Caco-2 (cell line): ENCODE data around the gene HNRNPM. TPM values are rescaled to one million over a fixed set of nuclear protein-coding genes. Genes with fewer than 3 reads are reported as not detected.

Experiments
- BruUV-seq: library from RNA; stranded (reverse); fragments of 400-500 nt; replicated peaks from 2 replicates; lab custom pipeline; 2021; lab: Mats Ljungman, UMichigan
- CTCF ChIA-PET: fragments of 300-600 bp; sonication (Branson Sonifier 250); formaldehyde crosslinking; loops from one replicate; lab custom pipeline; 2022; ENCODE audit warnings: antibody characterized with exemption; lab: Charles Lee
- POLR2A ChIA-PET: fragments of 300-600 bp; sonication (Branson Sonifier 250); formaldehyde crosslinking; loops from one replicate; lab custom pipeline; 2022; ENCODE audit warnings: antibody characterized with exemption; lab: Charles Lee
- DNase-seq, 2 experiments: peaks; one replicate each; pipeline versions ENCODE4 v3.0.0 to v3.0.0-alpha.2; 2020 to 2022
- H3K27me3 ChIP-seq: replicated peaks from 2 replicates; pipeline ENCODE4 v1.6.0; 2011; ENCODE audit warnings: low read length; ENCODE audit not compliant: control insufficient read depth, insufficient read depth
- H3K36me3 ChIP-seq: 2 replicates; pipeline ENCODE4 v1.5.1; 2011; ENCODE audit warnings: low read length; ENCODE audit not compliant: control insufficient read depth, insufficient read depth
- H3K4me1 ChIP-seq: fragments of 250-450 bp; sonication (Bioruptor Pico); 2 replicates; pipeline ENCODE4 v1.5.1; 2020; ENCODE audit warnings: mild to moderate bottlenecking
- H3K4me3 ChIP-seq: 2 replicates; pipeline ENCODE4 v1.5.1; 2011; ENCODE audit warnings: low read depth, mild to moderate bottlenecking, control low read depth, low read length
- H3K9me3 ChIP-seq: fragments of 250-450 bp; sonication (Bioruptor Pico); 2 replicates; pipeline ENCODE4 v1.5.1; 2020; ENCODE audit warnings: mild to moderate bottlenecking, moderate library complexity
- H3K27ac Mint-ChIP-seq: one replicate; pipeline ENCODE4 v1.8.0; 2022; ENCODE audit warnings: mixed read lengths; ENCODE audit not compliant: unreplicated experiment
- H3K27me3 Mint-ChIP-seq: one replicate; pipeline ENCODE4 v1.8.0; 2022; ENCODE audit warnings: mixed read lengths; ENCODE audit not compliant: insufficient read depth, unreplicated experiment
- H3K36me3 Mint-ChIP-seq: one replicate; pipeline ENCODE4 v1.8.0; 2022; ENCODE audit warnings: mild to moderate bottlenecking, mixed read lengths; ENCODE audit not compliant: insufficient read depth, unreplicated experiment
- H3K4me1 Mint-ChIP-seq: one replicate; pipeline ENCODE4 v1.8.0; 2022; ENCODE audit warnings: low read depth, mixed read lengths; ENCODE audit not compliant: unreplicated experiment
- H3K4me3 Mint-ChIP-seq: one replicate; pipeline ENCODE4 v1.8.0; 2022; ENCODE audit warnings: mild to moderate bottlenecking, moderate library complexity, mixed read lengths; ENCODE audit not compliant: unreplicated experiment
- H3K9me3 Mint-ChIP-seq: one replicate; pipeline ENCODE4 v1.8.0; 2022; ENCODE audit warnings: mixed read lengths; ENCODE audit not compliant: unreplicated experiment
- intact Hi-C: fragments of 100-400 bp; cut with micrococcal nuclease; formaldehyde crosslinking; loops from one replicate; pipeline ENCODE4 v1.10.0; 2022; ENCODE audit not compliant: unreplicated experiment
- total RNA-seq: library from RNA; stranded (reverse); gene quantifications from 2 replicates; pipeline ENCODE4 v1.2.3, GENCODE V29; 2022
- TF ChIP-seq, protein P1 (sequence below), 2 experiments: fragments of 200-600 bp in 1 of 2; IDR thresholded peaks; 1 replicate in 1 of 2; 2 replicates in 1 of 2; pipeline versions ENCODE4 v1.5.1 to v1.8.0; 2011 to 2022; ENCODE audit warnings: antibody characterized with exemption in 1 of 2, control low read depth in 1 of 2, inconsistent platforms in 1 of 2, low read depth in 1 of 2, low read length in 1 of 2, mild to moderate bottlenecking in 1 of 2, moderate library complexity in 1 of 2; ENCODE audit not compliant: insufficient read depth in 1 of 2, severe bottlenecking in 1 of 2, unreplicated experiment in 1 of 2

The HNRNPM gene
- total RNA-seq, 1 experiment from 2014 or later: 271 TPM

DNA sequence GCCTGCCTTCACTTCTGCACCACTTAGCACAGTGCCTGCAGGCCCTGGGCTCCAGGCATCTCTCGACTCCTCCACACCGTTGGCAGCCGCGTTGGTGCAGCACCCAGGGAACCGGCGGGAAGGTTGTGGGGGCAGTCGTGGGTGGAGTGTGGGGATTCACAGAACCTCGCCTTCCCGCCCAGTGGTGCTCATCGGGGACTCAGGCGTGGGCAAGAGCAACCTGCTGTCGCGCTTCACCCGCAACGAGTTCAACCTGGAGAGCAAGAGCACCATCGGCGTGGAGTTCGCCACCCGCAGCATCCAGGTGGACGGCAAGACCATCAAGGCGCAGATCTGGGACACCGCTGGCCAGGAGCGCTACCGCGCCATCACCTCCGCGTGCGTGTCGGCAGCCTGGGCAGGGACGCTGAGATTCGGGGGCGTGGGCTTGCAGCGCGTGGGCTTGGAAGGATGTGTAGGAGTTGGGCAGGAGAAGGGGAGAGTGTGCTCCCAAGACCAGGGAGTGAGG, 45.0 kb upstream of the HNRNPM start:
- Mint-ChIP-seq H3K4me1 (peaks cover 13% of the 10 kb centered on the region), H3K36me3 (peaks cover 27% of the 10 kb centered on the region), H3K9me3 (no peaks in the 10 kb centered on the region), H3K27me3 (no peaks in the 10 kb centered on the region), H3K4me3 (no peak overlapping the region), H3K27ac (no peak overlapping the region)
- ChIA-PET CTCF (interaction anchor here (0.6 kb wide), 1 partner anchor 73 kb away, joined by 4 read pairs; no protein-coding TSS in a partner anchor), POLR2A (no interaction called here)
- DNase-seq: no peak
- no TSS peak for BruUV-seq
- Histone ChIP-seq H3K4me1 (0 out of 2 replicates have a peak, but pooled peaks cover 2% of the 10 kb centered on the region), H3K4me3 (no peak overlapping the region), H3K9me3 (no peaks in the 10 kb centered on the region), H3K27me3 (no peaks in the 10 kb centered on the region), H3K36me3 (peaks cover 2% of the 10 kb centered on the region; the same call in 1 of the 2 replicates)
- TF ChIP-seq, protein P1, sequence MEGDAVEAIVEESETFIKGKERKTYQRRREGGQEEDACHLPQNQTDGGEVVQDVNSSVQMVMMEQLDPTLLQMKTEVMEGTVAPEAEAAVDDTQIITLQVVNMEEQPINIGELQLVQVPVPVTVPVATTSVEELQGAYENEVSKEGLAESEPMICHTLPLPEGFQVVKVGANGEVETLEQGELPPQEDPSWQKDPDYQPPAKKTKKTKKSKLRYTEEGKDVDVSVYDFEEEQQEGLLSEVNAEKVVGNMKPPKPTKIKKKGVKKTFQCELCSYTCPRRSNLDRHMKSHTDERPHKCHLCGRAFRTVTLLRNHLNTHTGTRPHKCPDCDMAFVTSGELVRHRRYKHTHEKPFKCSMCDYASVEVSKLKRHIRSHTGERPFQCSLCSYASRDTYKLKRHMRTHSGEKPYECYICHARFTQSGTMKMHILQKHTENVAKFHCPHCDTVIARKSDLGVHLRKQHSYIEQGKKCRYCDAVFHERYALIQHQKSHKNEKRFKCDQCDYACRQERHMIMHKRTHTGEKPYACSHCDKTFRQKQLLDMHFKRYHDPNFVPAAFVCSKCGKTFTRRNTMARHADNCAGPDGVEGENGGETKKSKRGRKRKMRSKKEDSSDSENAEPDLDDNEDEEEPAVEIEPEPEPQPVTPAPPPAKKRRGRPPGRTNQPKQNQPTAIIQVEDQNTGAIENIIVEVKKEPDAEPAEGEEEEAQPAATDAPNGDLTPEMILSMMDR (IDR thresholded peaks at IDR 0.05; ENCODE audit: insufficient read depth in 1 of 2, low read depth in 1 of 2, low read length in 1 of 2, severe bottlenecking in 1 of 2, unreplicated experiment in 1 of 2): no peak
- intact Hi-C loops: loop anchor here (5.0 kb wide), 1 partner anchor 132 kb away; no protein-coding TSS in a partner anchor

DNA sequence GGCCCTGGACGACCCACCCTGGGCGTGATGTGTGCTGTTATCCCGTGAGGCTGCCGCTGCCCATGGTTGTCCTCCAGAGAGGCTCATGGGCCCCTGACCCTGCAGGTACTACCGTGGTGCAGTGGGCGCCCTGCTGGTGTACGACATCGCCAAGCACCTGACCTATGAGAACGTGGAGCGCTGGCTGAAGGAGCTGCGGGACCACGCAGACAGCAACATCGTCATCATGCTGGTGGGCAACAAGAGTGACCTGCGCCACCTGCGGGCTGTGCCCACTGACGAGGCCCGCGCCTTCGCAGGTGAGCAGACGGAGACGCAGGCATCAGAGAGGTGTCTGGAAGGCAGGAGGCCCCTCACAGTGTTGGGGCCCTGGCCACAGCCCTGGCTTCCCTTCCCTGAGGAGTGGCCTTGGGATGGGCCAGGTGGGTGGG, 42.8 kb upstream of the HNRNPM start:
- ChIA-PET POLR2A (no interaction called here), CTCF (no interaction called here)
- H3K9me3 Mint-ChIP-seq: no peaks in the 10 kb centered on the region
- H3K4me3 Mint-ChIP-seq: no peak overlapping the region
- H3K27me3 Mint-ChIP-seq: no peaks in the 10 kb centered on the region
- no peak for DNase-seq
- H3K4me1 Mint-ChIP-seq: peaks cover 5% of the 10 kb centered on the region
- no peak overlapping the region for H3K27ac Mint-ChIP-seq
- Histone ChIP-seq H3K4me3 (no peak overlapping the region), H3K36me3 (peaks cover 2% of the 10 kb centered on the region; the same call in 1 of the 2 replicates), H3K9me3 (no peaks in the 10 kb centered on the region), H3K27me3 (no peaks in the 10 kb centered on the region), H3K4me1 (no peaks in the 10 kb centered on the region)
- BruUV-seq: no TSS peak
- TF ChIP-seq, protein P1 (IDR thresholded peaks at IDR 0.05; ENCODE audit: insufficient read depth in 1 of 2, low read depth in 1 of 2, low read length in 1 of 2, severe bottlenecking in 1 of 2, unreplicated experiment in 1 of 2): no peak
- H3K36me3 Mint-ChIP-seq: peaks cover 23% of the 10 kb centered on the region
- intact Hi-C loops: no loop called here

DNA sequence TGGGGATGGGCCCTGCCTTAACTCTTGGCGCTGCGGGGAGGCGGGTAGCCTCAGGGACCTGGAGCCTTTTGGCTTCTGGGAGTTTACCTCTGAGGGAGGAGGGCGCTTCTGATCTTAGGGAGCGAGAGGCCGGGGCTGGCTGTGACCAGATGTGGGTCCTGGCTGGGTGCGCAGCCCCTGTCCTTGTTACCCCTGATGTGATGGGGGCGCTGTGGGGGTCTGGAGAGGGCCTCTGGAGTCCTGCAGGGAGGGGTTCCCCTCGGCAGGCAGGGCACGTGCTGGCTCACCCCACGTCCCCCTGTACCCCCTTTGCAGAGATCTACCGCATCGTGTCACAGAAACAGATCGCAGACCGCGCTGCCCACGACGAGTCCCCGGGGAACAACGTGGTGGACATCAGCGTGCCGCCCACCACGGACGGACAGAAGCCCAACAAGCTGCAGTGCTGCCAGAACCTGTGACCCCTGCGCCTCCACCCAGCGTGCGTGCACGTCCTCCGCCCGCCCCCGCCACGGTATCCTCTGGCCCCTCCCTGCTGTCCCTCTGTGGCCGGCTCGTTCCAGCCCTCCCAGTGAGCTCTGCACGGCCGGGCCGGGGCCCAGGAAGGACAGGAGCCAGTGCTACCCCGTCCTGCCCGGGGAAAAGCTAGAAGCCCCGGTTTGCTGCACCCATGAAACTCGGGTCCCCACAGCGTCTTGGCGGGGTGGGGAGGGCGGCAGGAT, 41.5 kb upstream of the HNRNPM start:
- POLR2A ChIA-PET: no interaction called here

More for the DNA sequence above, 41.5 kb upstream of the HNRNPM start:
- H3K36me3 ChIP-seq: peaks cover 2% of the 10 kb centered on the region; the same call in 1 of the 2 replicates
- TF ChIP-seq, protein P1 (IDR thresholded peaks at IDR 0.05; ENCODE audit: insufficient read depth in 1 of 2, low read depth in 1 of 2, low read length in 1 of 2, severe bottlenecking in 1 of 2, unreplicated experiment in 1 of 2): no peak
- H3K27me3 ChIP-seq: no peaks in the 10 kb centered on the region
- H3K4me3 ChIP-seq: no peak overlapping the region
- CTCF ChIA-PET: interaction anchor here (0.7 kb wide), 1 partner anchor 10 kb away, joined by 5 read pairs; the partner anchor contains the start of gene MARCHF2
- H3K27ac Mint-ChIP-seq: no peak overlapping the region
- peaks cover 29% of the 10 kb centered on the region for H3K36me3 Mint-ChIP-seq
- no TSS peak for BruUV-seq
- no peaks in the 10 kb centered on the region for H3K4me1 ChIP-seq
- H3K9me3 ChIP-seq: no peaks in the 10 kb centered on the region
- no peaks in the 10 kb centered on the region for H3K27me3 Mint-ChIP-seq
- H3K4me3 Mint-ChIP-seq: no peak overlapping the region
- no peaks in the 10 kb centered on the region for H3K9me3 Mint-ChIP-seq
- DNase-seq: no peak
- intact Hi-C loops: no loop called here
- H3K4me1 Mint-ChIP-seq: no peaks in the 10 kb centered on the region
